Hepatocyte (in vitro differentiated cells): ENCODE data around the gene HBE1. TPM values are rescaled to one million over a fixed set of nuclear protein-coding genes. Genes with fewer than 3 reads are reported as not detected.

Experiments
- DNase-seq: peaks from one replicate; pipeline ENCODE4 v3.0.0-alpha.2; 2016; ENCODE audit warnings: low spot score
- H2AFZ ChIP-seq: fragments of 200-600 bp; sonication (generic); 2 replicates; pipeline ENCODE4 v1.6.0; 2016; ENCODE audit warnings: antibody characterized with exemption, mild to moderate bottlenecking
- H3K27ac ChIP-seq: fragments of 200-600 bp; sonication (generic); 2 replicates; pipeline ENCODE4 v1.5.1; 2016; ENCODE audit warnings: mild to moderate bottlenecking
- H3K27me3 ChIP-seq: fragments of 200-600 bp; sonication (generic); 2 replicates; pipeline ENCODE4 v1.6.1; 2016
- H3K36me3 ChIP-seq: fragments of 200-600 bp; sonication (generic); replicated peaks from 2 replicates; pipeline ENCODE4 v1.5.1; 2016; ENCODE audit warnings: low read depth; ENCODE audit not compliant: insufficient read depth
- H3K4me1 ChIP-seq: fragments of 200-600 bp; sonication (generic); 2 replicates; pipeline ENCODE4 v1.5.1; 2016; ENCODE audit warnings: mild to moderate bottlenecking, moderate library complexity; ENCODE audit not compliant: insufficient read depth
- H3K4me2 ChIP-seq: fragments of 200-600 bp; sonication (generic); 2 replicates; pipeline ENCODE4 v1.6.0; 2016
- H3K4me3 ChIP-seq: fragments of 200-600 bp; sonication (generic); 2 replicates; pipeline ENCODE4 v1.5.1; 2016; ENCODE audit warnings: mild to moderate bottlenecking
- H3K79me2 ChIP-seq: fragments of 200-600 bp; sonication (generic); 2 replicates; pipeline ENCODE4 v1.6.0; 2017; ENCODE audit warnings: mild to moderate bottlenecking
- H3K9me2 ChIP-seq: fragments of 200-600 bp; sonication (generic); replicated peaks from 2 replicates; pipeline ENCODE4 v1.6.0; 2017; ENCODE audit warnings: mild to moderate bottlenecking; ENCODE audit not compliant: insufficient read depth
- H3K9me3 ChIP-seq: fragments of 200-600 bp; sonication (generic); 2 replicates; pipeline ENCODE4 v1.5.1; 2016; ENCODE audit warnings: low read depth, mild to moderate bottlenecking
- H4K20me1 ChIP-seq: fragments of 200-600 bp; sonication (generic); 2 replicates; pipeline ENCODE4 v1.6.0; 2016; ENCODE audit warnings: mild to moderate bottlenecking; ENCODE audit not compliant: insufficient read depth, poor library complexity, severe bottlenecking
- CTCF ChIP-seq: fragments of 200-600 bp; sonication (generic); IDR thresholded peaks from 2 replicates; pipeline ENCODE4 v1.5.1; 2016; ENCODE audit warnings: antibody characterized with exemption, mild to moderate bottlenecking; ENCODE audit not compliant: poor library complexity
- EZH2 ChIP-seq: fragments of 200-600 bp; sonication (generic); IDR thresholded peaks from 2 replicates; pipeline ENCODE4 v1.6.1; 2016; ENCODE audit warnings: antibody characterized with exemption, mild to moderate bottlenecking, borderline replicate concordance
- EZH2phosphoT487 ChIP-seq: fragments of 200-600 bp; sonication (generic); IDR thresholded peaks from one replicate; pipeline ENCODE4 v1.6.1; 2018; ENCODE audit warnings: antibody characterized with exemption, mild to moderate bottlenecking, low read depth, moderate library complexity; ENCODE audit not compliant: unreplicated experiment, severe bottlenecking
- WGBS: methylation state at CpG from one replicate; pipeline ENCODE4 v1.1.6; 2016; ENCODE audit warnings: low lambda C conversion rate; ENCODE audit errors: missing lambda C conversion rate; 5-methylcytosine and 5-hydroxymethylcytosine counted together
- polyA plus RNA-seq: library from polyadenylated mRNA; unstranded; fragments of >200 nt; fragmentation: Nextera tagmentation; extraction: Ambion mirVana; gene quantifications from 2 replicates; pipeline ENCODE4 v1.2.1, GENCODE V29; 2016
- total RNA-seq: library from RNA; depleted of rRNA; stranded (reverse); fragments of >200 nt; gene quantifications from 2 replicates; pipeline ENCODE4 v1.2.3, GENCODE V29; 2014

HBE1 gene
- total and polyA plus RNA-seq, 2 experiments from 2014 or later = 0.25 to 1.1 TPM

- Histone ChIP-seq H4K20me1 (no peaks in the 10 kb centered on the region), H3K9me3 (no peaks in the 10 kb centered on the region), H3K4me3 (no peak overlapping the region), H3K79me2 (no peaks in the 10 kb centered on the region), H2AFZ (no peak overlapping the region), H3K9me2 (no peaks in the 10 kb centered on the region), H3K36me3 (no peaks in the 10 kb centered on the region), H3K4me1 (no peaks in the 10 kb centered on the region), H3K27me3 (no peaks in the 10 kb centered on the region), H3K27ac (no peak overlapping the region), H3K4me2 (no peak overlapping the region)
- TF ChIP-seq CTCF (no peak), EZH2phosphoT487 (no peak), EZH2 (no peak)
- 85% methylated on average over 4 of the region's 4 CpGs for WGBS
- DNase-seq = no peak
Measured at GRCh38 chr11:5285703-5286340, 16.1 kb upstream of the HBE1 start.

GRCh38 chr11:5284637-5285036 lies 14.9 kb upstream of the HBE1 start:
- Histone ChIP-seq H2AFZ (no peak overlapping the region), H3K27ac (no peak overlapping the region), H3K27me3 (no peaks in the 10 kb centered on the region), H3K4me3 (no peak overlapping the region), H3K79me2 (no peaks in the 10 kb centered on the region), H4K20me1 (no peaks in the 10 kb centered on the region), H3K36me3 (no peaks in the 10 kb centered on the region), H3K9me2 (no peaks in the 10 kb centered on the region), H3K4me2 (no peak overlapping the region), H3K9me3 (no peaks in the 10 kb centered on the region), H3K4me1 (no peaks in the 10 kb centered on the region)
- 73% methylated on average over 2 of the region's 2 CpGs for WGBS
- no peak for DNase-seq
- TF ChIP-seq EZH2 (no peak), CTCF (no peak), EZH2phosphoT487 (no peak)

- Histone ChIP-seq H3K4me1 (no peaks in the 10 kb centered on the region), H3K9me2 (no peaks in the 10 kb centered on the region), H3K27ac (no peak overlapping the region), H3K36me3 (no peaks in the 10 kb centered on the region), H3K27me3 (no peaks in the 10 kb centered on the region), H4K20me1 (no peaks in the 10 kb centered on the region), H2AFZ (no peak overlapping the region), H3K79me2 (no peaks in the 10 kb centered on the region), H3K9me3 (no peaks in the 10 kb centered on the region), H3K4me3 (no peak overlapping the region), H3K4me2 (no peak overlapping the region)
- no peak for TF ChIP-seq EZH2
- TF ChIP-seq EZH2phosphoT487 = no peak
- TF ChIP-seq CTCF = no peak
- 88% methylated on average over 1 of the region's 1 CpG for WGBS
- DNase-seq = no peak
Measured at GRCh38 chr11:5283882-5284281, 14.1 kb upstream of the HBE1 start.
